ENCODE results near the gene ISX.

The ISX gene

DNA sequence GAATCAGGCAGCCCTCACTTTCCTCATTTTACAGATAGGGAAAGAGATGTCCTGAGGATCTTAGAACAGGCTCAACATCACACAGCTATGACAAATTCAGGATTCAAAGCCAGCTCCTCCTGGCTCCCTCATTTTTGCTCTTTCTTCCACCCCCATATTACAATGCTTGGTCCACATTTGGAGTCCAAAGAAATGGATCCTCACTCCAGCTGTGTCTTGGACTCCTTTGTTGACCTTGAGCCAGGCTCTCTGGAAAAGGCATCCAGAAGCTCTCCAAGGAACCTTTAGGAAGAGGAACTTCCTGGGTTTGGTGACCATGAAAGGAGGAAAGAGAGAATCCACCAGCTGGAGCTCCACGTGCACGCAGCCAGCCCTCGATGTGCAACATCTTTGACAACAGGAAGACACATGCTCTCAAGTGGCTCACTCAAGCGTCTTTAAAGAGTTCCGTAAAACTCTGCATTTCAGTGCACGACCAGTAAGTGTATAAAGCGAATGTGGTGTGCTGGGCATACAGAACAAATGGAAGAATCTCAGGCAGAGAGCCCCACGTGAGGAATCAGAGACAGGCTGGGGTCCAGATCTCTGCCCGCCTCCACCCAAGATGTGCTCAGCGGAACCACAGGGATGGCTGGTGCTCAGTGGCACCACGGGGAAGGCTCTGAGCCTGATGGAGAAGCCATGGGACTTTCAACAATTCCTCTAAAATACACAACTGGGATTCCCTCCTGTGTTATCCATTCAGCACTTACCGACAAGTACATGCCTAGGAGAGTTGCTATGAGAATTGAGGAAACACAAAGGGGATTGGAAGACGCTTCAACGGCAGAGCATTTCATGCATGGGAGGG is 48.4 kb downstream of the ISX start:
- no peak for DNase-seq

DNA sequence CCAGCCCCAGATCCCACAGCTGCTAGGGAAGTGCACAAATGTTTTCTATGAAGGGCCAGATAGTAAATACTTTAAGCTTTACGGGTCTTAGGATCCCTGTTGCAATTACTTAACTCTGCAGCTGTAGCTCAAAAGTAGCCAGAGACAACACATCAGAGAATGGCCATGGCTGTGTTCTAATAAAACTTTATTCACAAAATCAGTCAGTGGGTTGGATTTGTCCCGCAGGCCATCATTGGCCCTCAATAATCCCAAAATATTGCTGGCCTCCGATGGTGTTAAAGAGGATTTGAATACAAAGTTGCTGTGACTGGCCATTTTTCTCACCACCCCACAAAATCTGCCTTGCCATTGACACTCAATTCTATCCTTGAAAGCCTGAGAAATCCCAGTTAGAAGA is 49.6 kb downstream of the ISX start:
- DNase-seq: no peak

DNA sequence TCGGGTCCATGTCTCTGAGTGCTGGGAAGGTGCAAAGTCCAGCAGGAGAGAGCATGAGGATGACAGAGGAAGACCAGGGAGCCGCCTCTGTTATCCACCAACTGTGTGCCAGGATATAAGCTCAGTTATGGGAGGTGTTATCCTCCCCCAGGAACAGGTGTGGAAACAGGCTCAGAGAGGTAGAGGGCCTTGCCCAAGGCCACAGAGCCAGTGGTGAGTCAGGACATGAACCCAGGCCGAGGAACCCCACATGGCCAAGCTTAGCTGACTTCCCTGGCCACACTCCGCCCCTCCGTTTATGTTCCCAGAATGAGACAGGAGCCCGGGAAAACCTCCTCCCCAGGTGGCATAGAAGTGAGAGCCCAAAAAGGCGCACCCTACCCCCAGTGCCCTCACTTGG is 50.3 kb downstream of the ISX start:
- DNase-seq: no peak

DNA sequence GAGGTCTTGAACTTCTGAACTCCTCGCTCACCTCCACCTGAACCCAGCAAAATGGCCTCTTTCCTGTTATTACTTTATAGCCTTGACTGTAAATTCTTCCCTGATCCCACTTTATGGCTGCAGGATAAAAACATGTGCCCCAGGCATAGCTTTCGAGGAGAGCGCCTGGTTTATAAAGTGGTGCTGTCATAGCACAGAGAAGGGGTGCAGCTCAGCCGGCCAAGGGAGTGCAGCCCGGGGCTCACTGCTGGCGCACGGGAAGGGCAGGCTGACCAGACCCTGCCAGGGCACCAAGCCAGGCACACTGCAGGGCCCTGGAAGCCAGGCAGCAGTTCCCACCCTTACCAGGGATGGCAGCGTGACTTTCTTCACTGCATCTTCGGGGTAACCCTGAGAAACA is 50.9 kb downstream of the ISX start:
- DNase-seq: no peak

DNA sequence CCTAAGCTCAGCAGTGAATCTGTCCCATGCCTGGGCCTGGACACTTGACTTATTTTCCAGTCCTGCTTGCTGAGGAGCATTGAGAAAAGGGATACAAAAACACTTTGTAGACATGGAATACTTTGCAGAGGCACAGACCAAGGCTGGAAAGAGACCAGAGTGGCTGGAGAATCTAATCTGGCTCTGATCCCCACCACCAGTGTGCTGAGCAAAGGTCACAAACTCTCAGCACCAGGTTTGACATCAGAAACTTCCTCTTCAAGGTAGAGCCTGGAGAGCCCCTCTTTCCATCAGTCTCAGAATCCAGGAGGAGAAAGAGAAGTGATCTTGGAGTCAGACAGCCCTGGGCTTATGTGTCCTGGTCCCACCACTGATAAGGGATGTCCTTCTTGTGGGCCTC is 53.5 kb downstream of the ISX start:
- DNase-seq: no peak

DNA sequence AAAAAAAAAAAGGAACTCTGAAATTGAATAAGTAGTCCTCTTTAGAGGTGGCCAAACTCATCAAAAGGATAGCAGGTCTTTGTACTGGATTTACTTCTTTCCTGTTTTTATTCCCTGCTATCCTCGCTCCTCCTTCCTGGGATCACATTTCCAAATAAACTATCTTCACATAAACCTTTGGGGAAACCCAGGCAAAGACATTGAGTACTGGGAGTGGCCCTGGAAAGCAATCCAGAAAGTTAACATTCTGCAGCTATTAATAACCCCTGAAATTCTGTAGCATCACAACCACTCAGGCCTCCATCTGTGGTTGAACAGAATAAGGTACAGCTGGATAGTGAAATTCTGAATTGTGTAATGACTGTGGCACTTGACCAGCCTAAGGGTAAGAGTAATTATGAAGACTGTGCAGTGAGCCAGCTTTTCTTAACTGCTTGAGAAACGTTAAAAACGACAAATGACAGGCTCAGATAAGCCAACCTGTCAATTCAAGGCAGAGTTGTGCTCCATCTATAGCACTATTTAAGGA is 58.8 kb downstream of the ISX start:
- DNase-seq: no peak

DNA sequence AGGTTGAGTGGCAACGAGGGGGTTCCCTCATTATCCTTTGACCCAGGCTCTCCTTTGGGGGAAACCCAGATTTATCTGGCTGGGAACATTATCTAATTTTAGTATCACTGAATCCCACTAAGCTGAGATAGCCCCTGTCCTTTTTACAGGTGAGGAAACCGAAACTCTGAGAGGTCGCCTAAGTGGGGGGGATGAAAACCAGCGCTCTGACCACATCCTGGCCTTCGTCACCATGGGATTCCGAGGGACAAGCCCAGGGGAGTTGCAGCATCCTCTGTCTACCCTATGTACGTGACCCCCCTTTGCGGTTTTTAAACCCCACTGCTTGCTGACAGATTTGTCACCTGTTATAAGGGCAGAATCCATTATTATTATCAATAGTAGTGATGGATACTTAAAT is 61.0 kb downstream of the ISX start:
- no peak for DNase-seq

DNA sequence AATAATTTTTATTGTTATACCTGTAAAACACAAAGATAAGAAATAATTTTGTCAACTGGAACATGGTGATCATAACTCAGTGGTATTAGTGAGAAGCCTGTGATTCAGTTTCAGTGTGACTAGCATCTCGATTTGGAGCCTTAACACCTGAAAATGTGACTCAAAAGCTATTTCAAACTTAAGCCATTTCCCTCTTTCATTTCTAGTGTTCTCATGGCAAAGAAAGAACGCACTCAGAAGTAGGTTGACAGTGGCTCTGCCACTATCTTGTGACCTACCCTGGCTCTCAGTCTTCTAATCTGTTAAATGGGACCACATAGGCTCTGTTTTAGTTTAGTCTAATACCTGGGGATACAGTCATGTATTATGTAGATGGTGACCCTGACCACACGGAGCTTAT is 62.7 kb downstream of the ISX start:
- no peak for DNase-seq

DNA sequence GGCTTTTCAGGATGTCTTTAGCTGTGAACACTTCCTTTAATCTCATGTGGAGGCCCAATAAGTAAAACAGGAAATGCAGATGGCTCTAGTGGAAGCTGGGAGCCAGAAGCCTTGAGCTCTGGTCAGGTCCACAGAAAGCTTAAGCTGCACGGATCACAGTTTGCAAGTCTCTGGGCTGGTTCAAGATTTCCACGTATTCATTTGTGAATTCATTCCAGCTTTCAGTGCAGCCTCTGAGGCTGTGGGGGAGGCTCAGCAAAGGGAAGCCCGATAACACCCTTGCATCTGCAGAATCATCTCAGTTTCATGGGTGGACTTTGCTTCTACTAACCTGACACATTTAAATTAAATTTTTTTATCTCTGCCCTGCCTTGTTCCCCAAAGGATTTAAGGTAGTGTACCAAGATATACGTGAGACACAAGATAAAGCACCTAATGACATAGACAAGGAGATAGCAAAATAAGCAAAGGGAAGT is 65.6 kb downstream of the ISX start:
- DNase-seq: no peak

DNA sequence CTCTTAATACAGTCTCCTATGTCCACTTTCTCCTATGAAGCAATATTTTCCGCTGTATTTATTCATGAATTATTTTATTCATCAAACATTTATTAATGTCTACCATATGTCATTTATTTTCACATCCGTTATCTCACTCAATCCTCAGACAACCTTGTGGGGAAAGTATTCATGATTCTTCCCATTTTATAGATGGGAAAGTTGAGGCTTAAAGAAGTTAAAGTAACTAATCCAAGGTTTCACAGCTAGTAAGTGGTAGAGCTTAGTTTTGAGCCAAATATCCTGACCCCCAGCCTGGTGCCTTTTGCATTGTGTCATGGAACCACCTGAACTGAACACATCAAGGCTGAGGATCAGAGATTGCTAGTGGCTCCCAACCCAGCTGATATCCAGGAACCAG is 66.6 kb downstream of the ISX start:
- DNase-seq: no peak

DNA sequence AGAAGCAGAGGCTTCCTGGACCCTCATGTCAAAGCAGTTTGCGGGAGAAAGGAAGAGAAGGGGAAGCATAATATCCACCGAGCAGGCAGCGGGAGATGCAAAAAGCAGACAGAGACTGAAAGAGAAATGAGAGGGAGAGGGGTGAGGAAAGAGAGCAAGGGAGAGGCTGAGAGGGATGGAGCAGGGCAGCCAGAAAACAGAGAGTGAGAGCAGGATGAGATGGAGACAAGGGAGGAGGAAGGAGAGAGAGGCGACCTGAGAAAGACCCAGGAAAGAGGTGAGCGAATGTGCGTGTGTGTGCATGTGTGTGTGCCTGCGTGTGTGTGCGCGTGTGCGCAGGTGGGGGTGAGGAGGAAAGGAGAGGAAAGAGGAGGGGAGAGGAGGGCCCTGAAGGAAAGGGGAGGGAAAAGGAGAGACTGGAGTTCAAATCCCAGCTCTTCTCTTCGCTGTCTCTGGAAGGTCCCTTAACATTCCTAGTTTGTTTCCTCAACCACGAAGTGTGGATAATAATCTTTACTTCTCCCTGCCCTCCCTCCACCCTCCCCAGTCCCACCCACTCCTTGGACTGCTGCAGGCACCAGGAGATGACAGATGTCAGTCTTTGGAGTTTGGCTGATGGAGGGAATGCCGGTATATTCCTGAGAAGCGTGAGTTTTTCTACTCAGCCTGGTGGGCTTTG is 67.9 kb downstream of the ISX start:
- DNase-seq: no peak

DNA sequence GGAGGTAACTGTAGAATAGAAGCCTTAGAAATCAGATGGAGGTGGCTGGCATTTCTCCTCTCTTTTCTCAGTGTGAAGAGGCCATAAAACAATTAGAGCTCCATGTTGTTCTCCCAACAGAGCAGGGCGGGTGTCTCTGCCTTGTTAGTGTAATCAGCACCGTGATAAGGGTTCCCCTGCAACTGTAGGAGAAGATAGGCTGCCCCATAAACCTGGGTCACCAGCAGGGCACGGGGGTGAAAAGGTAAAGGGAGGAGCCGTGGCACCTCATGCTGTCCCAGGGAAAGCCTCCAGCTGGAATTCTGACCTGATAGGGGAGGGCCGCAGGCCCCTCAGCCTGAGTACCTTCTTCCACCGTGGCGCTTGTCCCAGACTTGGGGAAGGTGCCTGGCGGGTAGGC is 68.7 kb downstream of the ISX start:
- DNase-seq: no peak

DNA sequence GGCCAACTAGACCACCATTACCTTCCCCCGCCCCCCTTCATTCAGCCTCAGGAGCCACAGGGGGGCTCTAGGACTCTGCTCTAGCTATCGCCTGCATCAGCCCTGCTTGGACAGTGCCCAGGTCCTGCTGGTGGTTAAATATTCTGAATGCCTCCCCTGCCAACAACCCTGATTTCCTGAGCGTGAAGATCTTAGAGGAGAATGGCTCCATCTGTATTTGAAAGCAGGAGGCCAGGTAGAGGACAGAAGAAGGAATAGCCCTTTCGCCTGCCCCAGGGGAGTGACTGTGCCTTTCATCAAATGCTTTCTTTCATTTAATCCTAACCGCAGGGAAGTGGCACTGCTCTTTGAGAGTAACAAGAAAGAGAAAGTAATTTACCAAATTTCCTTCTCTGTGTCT is 69.2 kb downstream of the ISX start:
- no peak for DNase-seq

All from suppressor macrophage treated with lipopolysaccharide for 1 hour (primary cell).